H1 (cell line): Measurements from ENCODE around the gene TENT5A. TPM values are rescaled to one million over a fixed set of nuclear protein-coding genes. Genes with fewer than 3 reads are reported as not detected.

Experiments
- ATF2 ChIP-seq: IDR thresholded peaks from 2 replicates; pipeline ENCODE4 v1.6.1; 2012; ENCODE audit warnings: low read length, inconsistent platforms
- CHD1 ChIP-seq: IDR thresholded peaks from 2 replicates; pipeline ENCODE4 v1.6.1; 2012; ENCODE audit warnings: low read depth, low read length, improper control_type of control experiment
- EGR1 ChIP-seq: IDR thresholded peaks from 2 replicates; pipeline ENCODE4 v1.6.1; 2011; ENCODE audit warnings: low read depth, low read length, borderline replicate concordance
- polyA plus RNA-seq, 7 experiments: library from polyadenylated mRNA; depleted of rRNA in 3 of 7; stranded (reverse) in 5 of 7; unstranded in 2 of 7; fragments of >200 nt in 5 of 7; fragments of 200-250 nt in 2 of 7; gene quantifications; 1 replicate in 5 of 7; 2 replicates in 1 of 7; 4 replicates in 1 of 7; pipeline versions ENCODE4 v1.2.1 to v1.2.3, GENCODE V29; 2011 to 2013; ENCODE audit warnings: missing spikeins in 2 of 7, mixed read lengths in 2 of 7
- total RNA-seq: library from RNA; stranded (reverse); fragmentation: NEBNext Ultra II Directional; extraction: Animal tissue kit (Norgen Biotek cat#: 25700); gene quantifications from 2 replicates; pipeline ENCODE4 v1.2.1, GENCODE V29; 2021

Gene TENT5A
- total and polyA plus RNA-seq, 2 of the 8 experiments (the other 6 are each of a cell fraction or from before 2014, with no cell fraction given) = 0.91 to 2.9 TPM

GRCh38 chr6:81789291-81789690 lies 36.8 kb upstream of the TENT5A start (continued):
- no peak for TF ChIP-seq CHD1
- no peak for TF ChIP-seq EGR1
- no peak for TF ChIP-seq ATF2
- TF ChIP-seq, all 59 proteins: peak for 0
